ENCODE measurements around the gene POLR1D.
"Not testable (repeated sequence)": the region's sequence is repeated elsewhere in the genome, so short reads cannot be mapped to it uniquely, and the experiment has no call there.

The POLR1D gene

GRCh38 chr13:27619093-27619727, 2.5 kb upstream of the POLR1D start:
- Histone ChIP-seq H3K9me3 (ENCODE audit: control insufficient read depth in 1 of 2, low read length in 2 of 2) (no peaks in the 10 kb centered on the region), H3K4me3 (ENCODE audit: low read depth in 1 of 2, low read length in 2 of 2) (peak overlapping the region; percentile 81 to 88), H3K27me3 (ENCODE audit: low read depth, low read length) (no peaks in the 10 kb centered on the region), H3K27ac (ENCODE audit: low read length) (peak overlapping the region; percentile 82), H3K36me3 (ENCODE audit: control insufficient read depth in 1 of 2, insufficient read depth in 2 of 2, low read length in 2 of 2) (peaks cover 0 to 7% of the 10 kb centered on the region in 2 donors), H3K4me1 (ENCODE audit: control insufficient read depth in 1 of 2, insufficient read depth in 2 of 2, low read length in 2 of 2) (peaks cover 11 to 20% of the 10 kb centered on the region in 2 donors)

- H3K4me1 ChIP-seq (ENCODE audit: control insufficient read depth in 1 of 2, insufficient read depth in 2 of 2, low read length in 2 of 2): peaks cover 11 to 20% of the 10 kb centered on the region in 2 donors
- H3K27me3 ChIP-seq (ENCODE audit: low read depth, low read length): no peaks in the 10 kb centered on the region
- H3K27ac ChIP-seq (ENCODE audit: low read length): peak overlapping the region; percentile 82
- H3K4me3 ChIP-seq (ENCODE audit: low read depth in 1 of 2, low read length in 2 of 2): peak overlapping the region; percentile 81 to 88
- H3K9me3 ChIP-seq (ENCODE audit: control insufficient read depth in 1 of 2, low read length in 2 of 2): no peaks in the 10 kb centered on the region
- peaks cover 0 to 7% of the 10 kb centered on the region in 2 donors for H3K36me3 ChIP-seq (ENCODE audit: control insufficient read depth in 1 of 2, insufficient read depth in 2 of 2, low read length in 2 of 2)
Observed at GRCh38 chr13:27619728-27620376, 1.8 kb upstream of the POLR1D start.

- H3K27ac ChIP-seq (ENCODE audit: low read length): peak within 1 kb of the TSS; percentile 88
- H3K36me3 ChIP-seq (ENCODE audit: control insufficient read depth in 1 of 2, insufficient read depth in 2 of 2, low read length in 2 of 2): peaks cover 0 to 7% of the 10 kb centered on the region in 2 donors
- no peaks in the 10 kb centered on the region for H3K9me3 ChIP-seq (ENCODE audit: control insufficient read depth in 1 of 2, low read length in 2 of 2)
- H3K4me3 ChIP-seq (ENCODE audit: low read depth in 1 of 2, low read length in 2 of 2): peak within 1 kb of the TSS; percentile 86 to 88
- H3K4me1 ChIP-seq (ENCODE audit: control insufficient read depth in 1 of 2, insufficient read depth in 2 of 2, low read length in 2 of 2): peaks cover 11 to 20% of the 10 kb centered on the region in 2 donors
- no peaks in the 10 kb centered on the region for H3K27me3 ChIP-seq (ENCODE audit: low read depth, low read length)
Observed at GRCh38 chr13:27620377-27621115, 1.1 kb upstream of the POLR1D start, which contains the start of gene LNX2. TSS of gene LNX2 (minus strand) at chr13:27620529. CDS start at chr13:27581703, 38,826 bp downstream.

- H3K36me3 ChIP-seq (ENCODE audit: control insufficient read depth in 1 of 2, insufficient read depth in 2 of 2, low read length in 2 of 2): peaks cover 0 to 7% of the 10 kb centered on the region in 2 donors
- no peaks in the 10 kb centered on the region for H3K9me3 ChIP-seq (ENCODE audit: control insufficient read depth in 1 of 2, low read length in 2 of 2)
- H3K27me3 ChIP-seq (ENCODE audit: low read depth, low read length): no peaks in the 10 kb centered on the region
- peaks cover 11 to 20% of the 10 kb centered on the region in 2 donors for H3K4me1 ChIP-seq (ENCODE audit: control insufficient read depth in 1 of 2, insufficient read depth in 2 of 2, low read length in 2 of 2)
- peak overlapping the region; percentile 88 for H3K27ac ChIP-seq (ENCODE audit: low read length)
- H3K4me3 ChIP-seq (ENCODE audit: low read depth in 1 of 2, low read length in 2 of 2): peak overlapping the region; percentile 86 to 88
Observed at GRCh38 chr13:27621116-27621365, 651 bp upstream of the POLR1D start.

- Histone ChIP-seq H3K4me1 (ENCODE audit: control insufficient read depth in 1 of 2, insufficient read depth in 2 of 2, low read length in 2 of 2) (peaks cover 11 to 20% of the 10 kb centered on the region in 2 donors), H3K27me3 (ENCODE audit: low read depth, low read length) (no peaks in the 10 kb centered on the region), H3K9me3 (ENCODE audit: control insufficient read depth in 1 of 2, low read length in 2 of 2) (no peaks in the 10 kb centered on the region)
Observed at GRCh38 chr13:27622102-27622820, 569 bp downstream of the POLR1D start.

GRCh38 chr13:27622881-27623280, 1.2 kb downstream of the POLR1D start:
- no peak overlapping the region for H3K27ac ChIP-seq (ENCODE audit: low read length)
- H3K36me3 ChIP-seq (ENCODE audit: control insufficient read depth in 1 of 2, insufficient read depth in 2 of 2, low read length in 2 of 2): peaks cover 0 to 7% of the 10 kb centered on the region in 2 donors
- H3K27me3 ChIP-seq (ENCODE audit: low read depth, low read length): no peaks in the 10 kb centered on the region
- H3K4me1 ChIP-seq (ENCODE audit: control insufficient read depth in 1 of 2, insufficient read depth in 2 of 2, low read length in 2 of 2): peaks cover 11 to 20% of the 10 kb centered on the region in 2 donors
- H3K9me3 ChIP-seq (ENCODE audit: control insufficient read depth in 1 of 2, low read length in 2 of 2): no peaks in the 10 kb centered on the region
- H3K4me3 ChIP-seq (ENCODE audit: low read depth in 1 of 2, low read length in 2 of 2): peak overlapping the region; percentile 86 to 88

More at GRCh38 chr13:27622102-27622820, 569 bp downstream of the POLR1D start:
- Histone ChIP-seq H3K4me3 (ENCODE audit: low read depth in 1 of 2, low read length in 2 of 2) (peak overlapping the region; percentile 86 to 88), H3K27ac (ENCODE audit: low read length) (peak overlapping the region; percentile 93), H3K36me3 (ENCODE audit: control insufficient read depth in 1 of 2, insufficient read depth in 2 of 2, low read length in 2 of 2) (peaks cover 0 to 7% of the 10 kb centered on the region in 2 donors)

- H3K36me3 ChIP-seq (ENCODE audit: control insufficient read depth in 1 of 2, insufficient read depth in 2 of 2, low read length in 2 of 2): peaks cover 0 to 7% of the 10 kb centered on the region in 2 donors
- peaks cover 11 to 14% of the 10 kb centered on the region in 2 donors for H3K4me1 ChIP-seq (ENCODE audit: control insufficient read depth in 1 of 2, insufficient read depth in 2 of 2, low read length in 2 of 2)
- H3K27ac ChIP-seq (ENCODE audit: low read length): no peak overlapping the region
- H3K4me3 ChIP-seq (ENCODE audit: low read depth in 1 of 2, low read length in 2 of 2): no peak overlapping the region
- no peaks in the 10 kb centered on the region for H3K9me3 ChIP-seq (ENCODE audit: control insufficient read depth in 1 of 2, low read length in 2 of 2)
- H3K27me3 ChIP-seq (ENCODE audit: low read depth, low read length): no peaks in the 10 kb centered on the region
Observed at GRCh38 chr13:27624071-27624470, 2.4 kb downstream of the POLR1D start.

GRCh38 chr13:27625839-27626238, 4.1 kb downstream of the POLR1D start:
- H3K36me3 ChIP-seq (ENCODE audit: control insufficient read depth in 1 of 2, insufficient read depth in 2 of 2, low read length in 2 of 2): peaks cover 0 to 7% of the 10 kb centered on the region in 2 donors
- H3K4me3 ChIP-seq (ENCODE audit: low read depth in 1 of 2, low read length in 2 of 2): no peak overlapping the region
- H3K4me1 ChIP-seq (ENCODE audit: control insufficient read depth in 1 of 2, insufficient read depth in 2 of 2, low read length in 2 of 2): peaks cover 10 to 11% of the 10 kb centered on the region in 2 donors
- H3K27ac ChIP-seq (ENCODE audit: low read length): no peak overlapping the region
- H3K27me3 ChIP-seq (ENCODE audit: low read depth, low read length): no peaks in the 10 kb centered on the region
- no peaks in the 10 kb centered on the region for H3K9me3 ChIP-seq (ENCODE audit: control insufficient read depth in 1 of 2, low read length in 2 of 2)

GRCh38 chr13:27627380-27627779, 5.7 kb downstream of the POLR1D start:
- Histone ChIP-seq H3K4me1 (ENCODE audit: control insufficient read depth in 1 of 2, insufficient read depth in 2 of 2, low read length in 2 of 2) (peaks cover 11 to 13% of the 10 kb centered on the region in 2 donors), H3K9me3 (ENCODE audit: control insufficient read depth in 1 of 2, low read length in 2 of 2) (no peaks in the 10 kb centered on the region), H3K4me3 (ENCODE audit: low read depth in 1 of 2, low read length in 2 of 2) (no peak overlapping the region), H3K27me3 (ENCODE audit: low read depth, low read length) (no peaks in the 10 kb centered on the region), H3K36me3 (ENCODE audit: control insufficient read depth in 1 of 2, insufficient read depth in 2 of 2, low read length in 2 of 2) (peaks cover 0 to 7% of the 10 kb centered on the region in 2 donors), H3K27ac (ENCODE audit: low read length) (no peak overlapping the region)

- no peak overlapping the region for H3K27ac ChIP-seq (ENCODE audit: low read length)
- H3K4me3 ChIP-seq (ENCODE audit: low read depth in 1 of 2, low read length in 2 of 2): no peak overlapping the region
- peaks cover 0 to 5% of the 10 kb centered on the region in 2 donors for H3K36me3 ChIP-seq (ENCODE audit: control insufficient read depth in 1 of 2, insufficient read depth in 2 of 2, low read length in 2 of 2)
- no peaks in the 10 kb centered on the region for H3K9me3 ChIP-seq (ENCODE audit: control insufficient read depth in 1 of 2, low read length in 2 of 2)
- no peaks in the 10 kb centered on the region for H3K27me3 ChIP-seq (ENCODE audit: low read depth, low read length)
- H3K4me1 ChIP-seq (ENCODE audit: control insufficient read depth in 1 of 2, insufficient read depth in 2 of 2, low read length in 2 of 2): peaks cover 7 to 9% of the 10 kb centered on the region in 2 donors
Observed at GRCh38 chr13:27628081-27628480, 6.4 kb downstream of the POLR1D start.

- H3K27me3 ChIP-seq (ENCODE audit: low read depth, low read length); H3K9me3 ChIP-seq (ENCODE audit: control insufficient read depth in 1 of 2, low read length in 2 of 2); H3K27ac ChIP-seq (ENCODE audit: low read length); H3K36me3 ChIP-seq (ENCODE audit: control insufficient read depth in 1 of 2, insufficient read depth in 2 of 2, low read length in 2 of 2); H3K4me3 ChIP-seq (ENCODE audit: low read depth in 1 of 2, low read length in 2 of 2): not testable (repeated sequence)
- peaks cover 4 to 11% of the 10 kb centered on the region in 2 donors for H3K4me1 ChIP-seq (ENCODE audit: control insufficient read depth in 1 of 2, insufficient read depth in 2 of 2, low read length in 2 of 2)
Observed at GRCh38 chr13:27628766-27629165, 7.1 kb downstream of the POLR1D start.
